Measurements from ENCODE around the gene TTC33. TPM values are rescaled to one million over a fixed set of nuclear protein-coding genes. Genes with fewer than 3 reads are reported as not detected.

The TTC33 gene
- total RNA-seq = 10 to 100 TPM in 1 of 4 donors, 1 to 10 TPM in 3; 5.0 to 12.6 (median 7.0) TPM

GRCh38 chr5:40755407-40756365, at the start of gene TTC33:
TSS of gene TTC33 (minus strand) at chr5:40755961. CDS start at chr5:40747018, 8,943 bp downstream.
- intact Hi-C loops (cut with DNase I) = no loop called here
- 6 to 12% methylated on average over 42 to 70 of the region's 80 CpGs for WGBS, 2 donors

GRCh38 chr5:40801771-40802562, 46.2 kb upstream of the TTC33 start:
- no peaks in the 10 kb centered on the region for H3K27me3 ChIP-seq
- peaks cover 0 to 19% (median 10%) of the 10 kb centered on the region in 3 donors for H3K4me1 ChIP-seq
- H3K27ac ChIP-seq = no peak overlapping the region
- intact Hi-C loops (cut with DNase I) = no loop called here
- no peaks in the 10 kb centered on the region for H3K36me3 ChIP-seq
- no peak for TF ChIP-seq POLR2A (IDR thresholded peaks at IDR 0.05)
- TF ChIP-seq CTCF (IDR thresholded peaks at IDR 0.05) = no peak
- no peak for DNase-seq
- no peaks in the 10 kb centered on the region for H3K9me3 ChIP-seq
- WGBS, 2 donors = 78 to 82% methylated on average over 2 to 7 of the region's 8 CpGs
- H3K4me3 ChIP-seq = no peak overlapping the region

More at GRCh38 chr5:40755407-40756365, at the start of gene TTC33:
- Histone ChIP-seq H3K36me3 (peaks cover 0 to 16% (median 0%) of the 10 kb centered on the region in 3 donors), H3K4me3 (peak within 1 kb of the TSS; percentile 82 to 96 (median 90)), H3K9me3 (no peaks in the 10 kb centered on the region), H3K4me1 (peaks cover 8 to 20% (median 9%) of the 10 kb centered on the region in 3 donors), H3K27me3 (no peaks in the 10 kb centered on the region), H3K27ac (peak within 1 kb of the TSS; percentile 88 to 97 (median 94))
- peak; percentile 87 for DNase-seq
- TF ChIP-seq CTCF (IDR thresholded peaks at IDR 0.05) = peak; percentile 51 to 80 (median 61)
- peak in 2 of 4 donors; percentile 22 to 59 for TF ChIP-seq POLR2A (IDR thresholded peaks at IDR 0.05)

- intact Hi-C loops (cut with DNase I) = no loop called here
- Histone ChIP-seq H3K9me3 (no peaks in the 10 kb centered on the region), H3K4me1 (peaks cover 0 to 43% (median 26%) of the 10 kb centered on the region in 3 donors), H3K4me3 (peak overlapping the region in 1 of 4 donors; percentile 91), H3K27ac (peak overlapping the region in 1 of 4 donors; percentile 97), H3K36me3 (no peaks in the 10 kb centered on the region), H3K27me3 (no peaks in the 10 kb centered on the region)
- DNase-seq = no peak
- TF ChIP-seq POLR2A (IDR thresholded peaks at IDR 0.05) (no peak), CTCF (IDR thresholded peaks at IDR 0.05) (no peak)
- WGBS, 2 donors = 0 to 14% methylated on average over 1 of the region's 1 CpG
Measured at GRCh38 chr5:40799258-40799657, 43.5 kb upstream of the TTC33 start.

GRCh38 chr5:40798801-40799210, 43.0 kb upstream of the TTC33 start:
- H3K36me3 ChIP-seq = no peaks in the 10 kb centered on the region
- no peaks in the 10 kb centered on the region for H3K27me3 ChIP-seq
- peak overlapping the region; percentile 92 to 97 (median 94) for H3K27ac ChIP-seq
- whole genome bisulfite sequencing, 2 donors = 1 to 4% methylated on average over 6 of the region's 7 CpGs
- intact Hi-C loops (cut with DNase I) = no loop called here
- no peaks in the 10 kb centered on the region for H3K9me3 ChIP-seq
- DNase-seq = no peak
- H3K4me3 ChIP-seq = peak overlapping the region; percentile 63 to 100 (median 94)
- H3K4me1 ChIP-seq = peaks cover 0 to 47% (median 26%) of the 10 kb centered on the region in 3 donors
- TF ChIP-seq POLR2A (IDR thresholded peaks at IDR 0.05) = no peak
- TF ChIP-seq CTCF (IDR thresholded peaks at IDR 0.05) = no peak
